Measurements from ENCODE around the gene PLEKHG3.

The PLEKHG3 gene

DNA sequence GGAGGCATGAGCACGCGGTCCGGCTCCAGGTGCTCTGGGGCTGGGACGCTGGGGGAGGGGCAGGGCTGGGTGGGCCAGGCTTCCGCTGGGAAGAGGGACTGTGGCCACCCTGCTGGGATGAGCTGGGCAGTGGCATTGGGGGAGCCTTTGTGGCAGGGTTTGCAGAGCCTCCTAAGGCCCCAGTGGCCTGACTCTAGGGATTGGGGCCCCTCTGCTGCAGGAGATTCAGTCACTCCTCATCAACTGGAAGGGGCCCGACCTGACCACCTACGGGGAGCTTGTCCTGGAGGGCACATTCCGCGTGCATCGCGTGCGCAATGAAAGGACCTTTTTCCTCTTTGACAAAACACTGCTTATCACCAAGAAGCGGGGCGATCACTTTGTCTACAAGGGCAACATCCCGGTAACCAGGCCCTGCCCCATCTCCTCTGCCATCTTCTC is 26.9 kb downstream of the PLEKHG3 start:
- peaks cover 3% of the 10 kb centered on the region for H3K4me1 Mint-ChIP-seq
- ATAC-seq (ENCODE audit: low read depth), result no peak

DNA sequence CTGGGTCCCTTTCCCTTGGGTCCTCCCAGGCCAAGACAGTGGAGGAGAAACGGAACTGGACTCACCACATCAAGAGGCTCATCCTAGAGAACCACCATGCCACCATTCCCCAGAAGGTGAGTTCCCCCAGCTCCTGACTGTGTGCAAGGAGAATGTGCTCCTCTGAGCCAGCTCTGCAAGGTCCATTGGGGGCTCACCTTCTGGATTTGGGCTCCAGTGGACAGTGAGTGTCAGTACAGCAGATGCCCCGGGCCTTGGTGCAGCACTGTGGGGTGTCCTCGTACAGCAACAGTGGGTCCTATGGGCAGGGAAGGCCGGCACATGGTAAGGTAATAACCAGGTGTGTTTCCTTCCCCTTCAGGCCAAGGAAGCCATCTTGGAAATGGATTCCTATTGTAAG is 27.8 kb downstream of the PLEKHG3 start:
- Mint-ChIP-seq H3K27me3 (peaks cover 2% of the 10 kb centered on the region), H3K27ac (no peak overlapping the region), H3K4me1 (peaks cover 3% of the 10 kb centered on the region), H3K9me3 (no peaks in the 10 kb centered on the region), H3K4me3 (no peak overlapping the region), H3K36me3 (no peaks in the 10 kb centered on the region)
- no peak for ATAC-seq (ENCODE audit: low read depth)
- DNase-seq (ENCODE audit: low spot score in 2 of 2), result no peak

More for the DNA sequence above, 26.9 kb downstream of the PLEKHG3 start:
- no peak for DNase-seq (ENCODE audit: low spot score in 2 of 2)
- Mint-ChIP-seq H3K9me3 (no peaks in the 10 kb centered on the region), H3K27ac (no peak overlapping the region), H3K27me3 (peaks cover 2% of the 10 kb centered on the region), H3K4me3 (no peak overlapping the region), H3K36me3 (no peaks in the 10 kb centered on the region)

DNA sequence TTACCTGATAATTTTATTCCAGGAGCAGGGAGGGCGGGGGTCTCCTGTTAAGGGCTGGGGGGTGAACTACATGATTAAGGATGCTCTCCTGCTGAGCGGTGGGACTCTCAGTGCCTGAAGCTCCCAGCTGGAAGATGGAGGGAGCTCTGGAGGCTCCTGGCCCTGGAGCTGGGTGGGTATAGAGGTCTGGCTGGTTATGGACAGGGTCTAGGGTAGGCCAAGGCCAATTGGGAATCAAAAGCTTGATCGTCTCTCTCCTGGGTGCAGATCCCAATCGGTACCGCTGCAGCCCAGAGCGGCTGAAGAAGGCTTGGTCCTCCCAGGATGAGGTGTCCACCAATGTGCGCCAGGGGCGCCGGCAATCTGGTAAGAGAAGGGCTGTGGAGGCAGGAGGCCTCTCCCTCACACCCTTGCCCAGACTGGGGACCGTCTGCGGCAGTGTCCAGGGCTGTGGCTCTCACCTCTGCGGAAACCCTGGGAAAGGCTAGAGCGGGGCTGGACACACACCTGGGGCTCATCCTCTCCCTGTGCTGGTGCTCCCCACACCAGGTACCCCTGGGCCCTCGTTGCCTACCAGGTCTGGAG is 28.4 kb downstream of the PLEKHG3 start:
- H3K9me3 Mint-ChIP-seq, result no peaks in the 10 kb centered on the region
- DNase-seq (ENCODE audit: low spot score in 2 of 2) (no peak), ATAC-seq (ENCODE audit: low read depth) (no peak)
- H3K27me3 Mint-ChIP-seq, result peaks cover 2% of the 10 kb centered on the region
- H3K4me1 Mint-ChIP-seq, result peaks cover 3% of the 10 kb centered on the region
- H3K36me3 Mint-ChIP-seq, result no peaks in the 10 kb centered on the region
- H3K4me3 Mint-ChIP-seq, result no peak overlapping the region
- no peak overlapping the region for H3K27ac Mint-ChIP-seq

DNA sequence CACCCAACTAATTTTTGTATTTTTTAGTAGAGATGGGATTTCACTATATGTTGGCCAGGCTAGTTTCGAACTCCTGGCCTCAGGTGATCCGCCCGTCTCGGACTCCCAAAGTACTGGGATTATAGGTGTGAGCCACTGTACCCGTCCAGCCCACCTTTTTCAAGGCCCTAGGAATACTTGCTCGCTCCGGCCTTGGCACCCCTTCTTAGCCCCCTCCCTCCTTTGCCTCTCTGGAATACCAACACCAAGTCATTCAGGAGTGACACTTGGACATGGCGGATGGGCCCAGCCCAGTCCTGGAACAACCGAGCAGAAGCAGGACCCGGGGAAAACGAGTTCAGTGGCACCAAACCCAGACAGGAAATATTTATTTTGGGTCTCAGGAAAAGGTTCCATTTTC is 29.1 kb downstream of the PLEKHG3 start:
- Mint-ChIP-seq H3K27me3 (peaks cover 2% of the 10 kb centered on the region), H3K4me3 (no peak overlapping the region), H3K27ac (no peak overlapping the region), H3K9me3 (no peaks in the 10 kb centered on the region), H3K4me1 (peaks cover 3% of the 10 kb centered on the region), H3K36me3 (no peaks in the 10 kb centered on the region)
- DNase-seq (ENCODE audit: low spot score in 2 of 2) (no peak), ATAC-seq (ENCODE audit: low read depth) (no peak)

DNA sequence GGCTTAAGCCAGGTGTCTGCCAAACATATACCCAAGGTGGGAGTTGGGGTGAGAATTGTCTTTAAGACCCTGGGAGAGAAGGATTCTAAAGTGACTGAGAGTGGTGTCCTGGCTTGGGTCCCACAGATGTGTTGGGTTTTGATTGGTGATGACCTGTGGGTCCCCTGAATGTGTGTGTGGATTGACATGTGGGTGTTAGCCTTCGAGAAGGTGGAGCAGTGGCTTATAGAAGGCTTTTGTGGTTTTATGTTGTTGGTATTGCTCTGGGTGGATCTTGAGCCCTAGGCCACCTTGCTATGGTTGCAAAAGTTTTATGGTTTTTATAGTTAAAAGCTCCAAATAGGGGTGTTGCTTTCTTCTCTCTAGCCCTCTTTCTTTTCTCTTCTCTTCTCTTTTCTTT is 29.7 kb downstream of the PLEKHG3 start:
- H3K4me1 Mint-ChIP-seq, result no peaks in the 10 kb centered on the region
- DNase-seq (ENCODE audit: low spot score in 2 of 2) (no peak), ATAC-seq (ENCODE audit: low read depth) (no peak)
- no peak overlapping the region for H3K4me3 Mint-ChIP-seq
- H3K27ac Mint-ChIP-seq, result no peak overlapping the region
- no peaks in the 10 kb centered on the region for H3K9me3 Mint-ChIP-seq
- peaks cover 2% of the 10 kb centered on the region for H3K27me3 Mint-ChIP-seq
- H3K36me3 Mint-ChIP-seq, result no peaks in the 10 kb centered on the region

DNA sequence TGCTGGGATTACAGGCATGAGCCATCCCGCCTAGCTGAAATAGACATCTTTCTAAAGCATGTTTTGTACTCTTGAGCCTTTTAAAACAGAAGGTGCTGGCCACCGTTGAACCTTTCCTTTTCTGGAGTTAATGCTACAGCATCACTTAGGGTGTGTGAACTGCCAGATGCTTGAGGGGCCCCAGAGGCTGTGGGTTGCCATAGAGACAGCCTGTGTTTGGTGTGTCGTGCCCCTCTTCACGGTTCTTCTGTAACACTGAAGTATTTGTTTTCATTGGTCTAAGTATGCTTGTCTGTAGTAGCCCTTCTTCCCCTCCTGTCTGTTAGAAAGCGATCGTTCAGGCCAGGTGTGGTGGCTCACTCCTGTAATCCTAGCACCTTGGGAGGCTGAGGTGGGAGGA is 30.8 kb downstream of the PLEKHG3 start:
- H3K9me3 Mint-ChIP-seq, result no peaks in the 10 kb centered on the region
- no peaks in the 10 kb centered on the region for H3K4me1 Mint-ChIP-seq
- ATAC-seq (ENCODE audit: low read depth), result no peak
- H3K27ac Mint-ChIP-seq, result no peak overlapping the region
- no peak for DNase-seq (ENCODE audit: low spot score in 2 of 2)
- H3K27me3 Mint-ChIP-seq, result no peaks in the 10 kb centered on the region
- H3K36me3 Mint-ChIP-seq, result no peaks in the 10 kb centered on the region
- H3K4me3 Mint-ChIP-seq, result no peak overlapping the region

DNA sequence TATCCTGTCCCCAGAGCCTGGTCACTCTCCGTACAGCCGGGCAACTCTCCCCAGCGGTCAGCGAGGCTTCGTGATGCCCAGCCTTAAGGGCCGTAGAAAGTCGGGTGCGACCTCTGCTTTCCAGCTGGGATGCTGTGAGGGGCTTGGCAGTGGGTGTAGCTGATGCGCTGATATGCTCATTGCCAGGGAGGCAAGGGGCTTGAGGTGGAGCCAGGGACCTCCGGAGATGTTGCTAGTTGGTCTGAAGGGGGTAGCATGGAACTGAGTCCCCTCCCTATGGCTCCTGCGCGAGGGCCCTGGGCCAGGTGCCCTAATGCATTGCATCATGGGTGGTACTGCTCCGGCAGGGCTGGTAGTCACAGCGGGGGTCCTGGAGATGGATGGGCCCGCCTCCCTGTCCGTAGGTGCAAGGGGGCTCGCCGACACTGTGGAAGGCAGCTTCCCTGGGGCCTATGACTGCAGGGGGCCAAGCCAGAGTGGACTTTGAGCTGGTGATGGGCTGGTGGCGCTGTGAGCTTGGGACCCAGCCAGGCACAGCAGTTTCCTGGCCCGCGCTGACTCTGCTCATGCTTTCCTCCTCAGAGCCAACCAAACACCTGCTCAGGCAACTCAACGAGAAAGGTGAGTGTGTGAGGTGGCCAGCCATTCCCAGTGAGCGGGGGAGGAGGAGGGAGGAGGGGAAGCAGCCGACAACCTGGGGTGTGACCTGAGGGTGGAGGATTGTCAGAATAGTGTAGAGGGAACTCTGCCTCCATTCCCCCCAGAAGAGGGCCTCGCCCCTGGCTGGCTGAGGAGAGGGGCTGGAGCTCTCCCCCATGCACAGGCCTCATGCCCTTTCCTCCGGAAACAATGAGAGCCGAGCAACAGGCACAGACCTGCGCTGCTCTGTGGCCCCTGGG is 32.3 kb downstream of the PLEKHG3 start:
- Mint-ChIP-seq H3K36me3 (no peaks in the 10 kb centered on the region), H3K4me1 (no peaks in the 10 kb centered on the region), H3K4me3 (no peak overlapping the region), H3K9me3 (no peaks in the 10 kb centered on the region), H3K27ac (no peak overlapping the region), H3K27me3 (no peaks in the 10 kb centered on the region)
- DNase-seq (ENCODE audit: low spot score in 2 of 2), result no peak
- ATAC-seq (ENCODE audit: low read depth), result no peak

DNA sequence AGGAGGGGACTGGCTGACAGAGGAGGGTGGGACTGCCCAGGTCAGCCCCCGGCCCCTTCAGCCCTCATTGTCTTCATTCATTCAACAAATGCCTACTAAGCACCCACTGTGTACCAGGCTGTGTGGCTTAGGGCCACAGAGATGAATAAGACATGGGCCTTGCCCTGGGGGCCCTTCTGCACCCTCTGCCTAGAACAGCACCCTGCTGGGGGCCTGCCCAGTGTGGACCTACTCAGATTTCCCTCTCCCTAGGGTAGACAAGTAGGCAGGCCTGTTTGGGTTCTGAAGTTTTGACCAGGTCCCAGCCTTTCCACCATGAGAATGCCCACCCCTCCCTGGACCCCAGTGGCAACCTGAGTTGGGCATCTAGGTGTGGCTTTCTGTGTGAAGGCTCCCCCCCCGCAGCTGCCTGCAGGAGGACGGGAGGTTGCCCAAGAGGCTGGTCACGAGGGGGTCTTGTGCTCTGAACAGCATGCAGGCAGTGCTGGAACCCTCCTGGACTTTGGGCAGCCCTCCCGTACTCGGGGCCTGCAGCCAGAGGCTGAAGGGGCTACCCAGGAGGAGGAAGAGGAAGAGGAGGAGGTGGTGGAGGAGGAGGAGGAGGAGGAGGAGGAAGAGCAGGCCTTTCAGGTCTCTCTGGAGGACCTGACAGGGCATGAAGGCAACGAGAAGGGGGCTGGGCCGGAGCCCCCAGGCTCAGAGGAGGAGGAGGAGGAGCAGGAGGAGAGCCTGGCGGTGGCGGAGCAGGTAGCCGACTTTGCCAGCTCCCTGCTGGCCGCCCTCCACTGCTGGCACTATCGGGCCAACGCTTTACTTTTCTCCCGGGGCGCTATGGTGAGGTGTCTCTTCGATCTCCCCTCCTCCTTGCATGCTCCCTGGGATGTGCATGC is 33.4 kb downstream of the PLEKHG3 start:
- DNase-seq (ENCODE audit: low spot score in 2 of 2) (no peak), ATAC-seq (ENCODE audit: low read depth) (no peak)
- Mint-ChIP-seq H3K27ac (no peak overlapping the region), H3K36me3 (no peaks in the 10 kb centered on the region), H3K4me1 (no peaks in the 10 kb centered on the region), H3K4me3 (no peak overlapping the region), H3K27me3 (no peaks in the 10 kb centered on the region), H3K9me3 (no peaks in the 10 kb centered on the region)

DNA sequence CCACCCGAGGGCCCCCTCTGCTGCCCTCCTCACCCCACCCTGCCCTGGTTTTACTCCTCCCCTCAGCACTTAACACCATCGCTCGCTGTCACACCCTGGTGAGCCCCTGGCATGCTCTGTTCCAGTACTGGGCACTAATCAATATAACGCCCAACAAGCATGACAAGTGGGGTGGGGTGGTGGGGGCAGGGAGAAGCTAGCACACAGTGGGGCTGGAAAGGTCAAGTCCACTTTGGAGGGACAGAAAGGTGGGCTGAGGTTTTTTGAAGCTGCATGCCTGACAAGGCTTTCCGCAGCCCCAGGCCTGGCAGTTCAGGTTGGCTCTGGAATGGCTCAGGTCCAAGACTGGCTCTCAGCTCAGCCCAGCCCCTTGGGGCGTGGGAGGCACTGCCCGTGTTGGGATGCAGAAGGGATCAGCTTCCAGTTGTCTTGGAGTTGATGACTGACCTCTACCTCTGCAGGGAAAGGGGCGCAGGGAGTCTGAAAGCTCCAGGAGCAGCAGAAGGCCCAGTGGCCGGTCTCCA is 34.1 kb downstream of the PLEKHG3 start:
- H3K9me3 Mint-ChIP-seq, result no peaks in the 10 kb centered on the region
- no peaks in the 10 kb centered on the region for H3K27me3 Mint-ChIP-seq
- no peak overlapping the region for H3K4me3 Mint-ChIP-seq
- H3K27ac Mint-ChIP-seq, result no peak overlapping the region
- H3K36me3 Mint-ChIP-seq, result no peaks in the 10 kb centered on the region
- no peak for ATAC-seq (ENCODE audit: low read depth)
- DNase-seq (ENCODE audit: low spot score in 2 of 2), result no peak
- no peaks in the 10 kb centered on the region for H3K4me1 Mint-ChIP-seq

DNA sequence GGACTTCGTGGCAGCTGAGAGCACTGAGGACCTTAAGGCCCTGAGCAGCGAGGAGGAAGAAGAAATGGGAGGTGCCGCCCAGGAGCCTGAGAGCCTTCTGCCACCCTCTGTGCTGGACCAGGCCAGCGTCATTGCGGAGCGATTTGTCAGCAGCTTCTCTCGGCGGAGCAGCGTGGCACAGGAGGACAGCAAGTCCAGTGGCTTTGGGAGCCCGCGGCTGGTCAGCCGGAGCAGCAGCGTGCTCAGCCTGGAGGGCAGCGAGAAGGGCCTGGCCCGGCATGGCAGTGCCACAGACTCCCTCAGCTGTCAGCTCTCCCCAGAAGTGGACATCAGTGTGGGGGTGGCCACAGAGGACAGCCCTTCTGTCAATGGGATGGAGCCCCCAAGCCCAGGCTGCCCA is 37.0 kb downstream of the PLEKHG3 start:
- DNase-seq (ENCODE audit: low spot score in 2 of 2) (no peak), ATAC-seq (ENCODE audit: low read depth) (no peak)
- no peaks in the 10 kb centered on the region for H3K9me3 Mint-ChIP-seq
- no peak overlapping the region for H3K27ac Mint-ChIP-seq
- no peaks in the 10 kb centered on the region for H3K4me1 Mint-ChIP-seq
- H3K4me3 Mint-ChIP-seq, result no peak overlapping the region
- H3K36me3 Mint-ChIP-seq, result no peaks in the 10 kb centered on the region
- no peaks in the 10 kb centered on the region for H3K27me3 Mint-ChIP-seq

DNA sequence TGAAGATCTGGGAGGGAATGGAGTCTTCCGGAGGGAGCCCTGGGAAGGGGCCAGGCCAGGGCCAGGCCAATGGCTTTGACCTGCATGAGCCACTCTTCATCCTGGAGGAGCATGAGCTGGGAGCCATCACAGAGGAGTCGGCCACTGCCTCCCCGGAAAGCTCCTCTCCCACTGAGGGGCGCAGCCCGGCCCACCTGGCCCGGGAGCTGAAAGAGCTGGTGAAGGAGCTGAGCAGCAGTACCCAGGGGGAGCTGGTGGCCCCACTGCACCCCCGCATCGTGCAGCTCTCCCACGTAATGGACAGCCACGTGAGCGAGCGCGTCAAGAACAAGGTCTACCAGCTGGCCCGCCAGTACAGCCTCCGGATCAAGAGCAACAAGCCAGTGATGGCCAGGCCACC is 37.7 kb downstream of the PLEKHG3 start:
- Mint-ChIP-seq H3K4me1 (no peaks in the 10 kb centered on the region), H3K4me3 (no peak overlapping the region), H3K27ac (no peak overlapping the region), H3K27me3 (no peaks in the 10 kb centered on the region), H3K36me3 (no peaks in the 10 kb centered on the region), H3K9me3 (no peaks in the 10 kb centered on the region)
- DNase-seq (ENCODE audit: low spot score in 2 of 2), result no peak
- no peak for ATAC-seq (ENCODE audit: low read depth)

DNA sequence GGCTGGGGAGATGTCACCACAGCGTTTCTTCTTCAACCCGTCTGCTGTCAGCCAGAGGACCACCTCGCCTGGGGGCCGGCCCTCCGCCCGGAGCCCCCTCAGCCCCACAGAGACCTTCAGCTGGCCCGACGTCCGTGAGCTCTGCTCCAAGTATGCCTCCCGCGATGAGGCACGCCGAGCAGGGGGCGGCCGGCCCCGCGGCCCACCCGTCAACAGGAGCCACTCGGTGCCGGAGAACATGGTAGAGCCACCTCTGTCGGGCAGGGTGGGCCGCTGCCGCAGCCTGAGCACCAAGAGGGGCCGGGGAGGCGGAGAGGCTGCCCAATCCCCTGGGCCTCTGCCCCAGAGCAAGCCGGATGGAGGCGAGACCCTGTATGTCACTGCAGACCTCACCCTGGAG is 38.8 kb downstream of the PLEKHG3 start:
- H3K27ac Mint-ChIP-seq, result no peak overlapping the region

DNA sequence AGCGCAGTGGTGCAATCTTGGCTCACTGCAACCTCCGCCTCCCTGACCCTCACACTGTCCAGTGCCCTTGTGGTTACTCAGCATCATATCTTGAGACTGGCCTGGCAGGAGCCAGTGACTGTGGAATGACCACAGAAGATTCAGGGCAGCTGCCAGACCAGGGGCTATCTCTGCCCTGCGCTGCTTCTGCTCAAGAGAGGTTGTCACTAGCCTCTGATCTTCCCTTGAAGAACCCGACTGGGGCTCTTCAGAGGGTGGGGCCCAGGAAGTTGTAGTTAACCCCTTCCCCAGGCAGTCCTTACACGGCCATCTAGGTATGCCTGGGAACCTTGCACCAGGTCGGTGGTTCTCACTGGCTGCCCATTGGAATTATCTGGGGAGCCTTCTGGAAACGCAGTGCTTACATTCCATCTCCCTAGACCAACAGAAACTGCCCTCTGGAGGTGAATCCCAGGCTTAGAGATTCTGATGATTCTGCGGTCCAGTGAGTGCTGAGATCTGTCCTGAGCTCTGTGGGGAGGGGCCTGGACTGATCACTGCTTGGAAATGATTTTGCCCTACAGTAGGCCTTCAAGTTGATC is 41.4 kb downstream of the PLEKHG3 start:
- Mint-ChIP-seq H3K9me3 (no peaks in the 10 kb centered on the region), H3K36me3 (no peaks in the 10 kb centered on the region), H3K4me3 (no peak overlapping the region), H3K27me3 (peaks cover 3% of the 10 kb centered on the region), H3K27ac (no peak overlapping the region), H3K4me1 (no peaks in the 10 kb centered on the region)
- no peak for DNase-seq (ENCODE audit: low spot score in 2 of 2)
- no peak for ATAC-seq (ENCODE audit: low read depth)

More for the DNA sequence above, 38.8 kb downstream of the PLEKHG3 start:
- ATAC-seq (ENCODE audit: low read depth), result no peak
- Mint-ChIP-seq H3K9me3 (no peaks in the 10 kb centered on the region), H3K27me3 (peaks cover 3% of the 10 kb centered on the region), H3K4me3 (no peak overlapping the region), H3K36me3 (no peaks in the 10 kb centered on the region), H3K4me1 (no peaks in the 10 kb centered on the region)
- no peak for DNase-seq (ENCODE audit: low spot score in 2 of 2)

Measured in memory B cell (primary cell).